A549 treated with Mapracorat at 1 μM for 4 hours (cell line): Measurements from ENCODE around the gene LCA5L. TPM values are rescaled to one million over a fixed set of nuclear protein-coding genes. Genes with fewer than 3 reads are reported as not detected.

Experiments used
- total RNA-seq: library from RNA; stranded (reverse); fragments of 200-300 nt; extraction: Qiagen RNA extraction; gene quantifications from 5 replicates; pipeline ENCODE4 v1.2.3, GENCODE V29; 2022

Gene LCA5L
- total RNA-seq = 1.7 to 1.9 TPM (median 1.8 TPM) in 5 replicates

GRCh38 chr21:39445321-39446269 is at the start of gene LCA5L:
LCA5L (minus strand) TSS chr21:39445778; CDS start chr21:39428493, 17,285 bp downstream.

GRCh38 chr21:39451332-39452206 is 6.0 kb upstream of the LCA5L start, which contains the start of gene SH3BGR:
SH3BGR (plus strand) TSS chr21:39451970; CDS start chr21:39452097, 127 bp downstream.

Other genes starting within 250 kb of the LCA5L start
- gene BRWD1, start 132.1 kb downstream of the LCA5L start, total RNA-seq = 8.2 to 10.7 TPM (median 10.0 TPM) in 5 replicates
- 166 to 196 TPM (median 174 TPM) in 5 replicates for gene HMGN1, start 96.7 kb downstream of the LCA5L start, total RNA-seq
- gene SH3BGR, start 6.2 kb upstream of the LCA5L start, total RNA-seq = 0.30 to 1.3 TPM (median 0.71 TPM) in 4 of 5 replicates, not detected in the other
- gene B3GALT5, start 167.2 kb upstream of the LCA5L start, total RNA-seq = 0.09 to 0.18 TPM (median 0.15 TPM) in 5 replicates